Femur (tissue), 1 donor: Measurements from ENCODE around the gene CDCA7L.
"Not testable (repeated sequence)": the region's sequence is repeated elsewhere in the genome, so short reads cannot be mapped to it uniquely, and the experiment has no call there.

Source experiments
- DNase-seq: peaks from one replicate; pipeline ENCODE4 v3.0.0-alpha.2; 2017

The CDCA7L gene

GRCh38 chr7:21943436-21943835 lies 2.3 kb downstream of the CDCA7L start:
- no peak for DNase-seq

- no peak for DNase-seq
Measured at GRCh38 chr7:21942955-21943354, 2.7 kb downstream of the CDCA7L start.

- peak; percentile 27 for DNase-seq
Measured at GRCh38 chr7:21941611-21942141, 4.0 kb downstream of the CDCA7L start.

GRCh38 chr7:21939858-21940372 lies 5.8 kb downstream of the CDCA7L start:
- no peak for DNase-seq

GRCh38 chr7:21939136-21939857 lies 6.4 kb downstream of the CDCA7L start:
- DNase-seq: no peak

- no peak for DNase-seq
Measured at GRCh38 chr7:21938463-21938862, 7.2 kb downstream of the CDCA7L start.

- DNase-seq: no peak
Measured at GRCh38 chr7:21934808-21935207, 10.9 kb downstream of the CDCA7L start.

- not testable (repeated sequence) for DNase-seq
Measured at GRCh38 chr7:21933293-21933692, 12.4 kb downstream of the CDCA7L start.

- DNase-seq: no peak
Measured at GRCh38 chr7:21927693-21928092, 18.0 kb downstream of the CDCA7L start.

- no peak for DNase-seq
Measured at GRCh38 chr7:21926448-21926847, 19.3 kb downstream of the CDCA7L start.

GRCh38 chr7:21923658-21924057 lies 22.0 kb downstream of the CDCA7L start:
- DNase-seq: no peak

GRCh38 chr7:21922605-21923004 lies 23.1 kb downstream of the CDCA7L start:
- DNase-seq: no peak

- no peak for DNase-seq
Measured at GRCh38 chr7:21920936-21921335, 24.8 kb downstream of the CDCA7L start.

- DNase-seq: no peak
Measured at GRCh38 chr7:21918216-21918615, 27.5 kb downstream of the CDCA7L start.

GRCh38 chr7:21916629-21917028 lies 29.1 kb downstream of the CDCA7L start:
- no peak for DNase-seq

GRCh38 chr7:21916176-21916575 lies 29.5 kb downstream of the CDCA7L start:
- no peak for DNase-seq

GRCh38 chr7:21915140-21915539 lies 30.6 kb downstream of the CDCA7L start:
- DNase-seq: no peak

GRCh38 chr7:21914671-21915070 lies 31.0 kb downstream of the CDCA7L start:
- DNase-seq: no peak

GRCh38 chr7:21912931-21913780 lies 32.5 kb downstream of the CDCA7L start:
- no peak for DNase-seq

GRCh38 chr7:21912305-21912704 lies 33.4 kb downstream of the CDCA7L start:
- peak; percentile 48 for DNase-seq

GRCh38 chr7:21911341-21911875 lies 34.3 kb downstream of the CDCA7L start:
- DNase-seq: no peak

- DNase-seq: no peak
Measured at GRCh38 chr7:21910253-21910652, 35.4 kb downstream of the CDCA7L start.

- DNase-seq: no peak
Measured at GRCh38 chr7:21908746-21909145, 37.0 kb downstream of the CDCA7L start.
